Thoracic aorta (tissue), 2 donors: ENCODE measurements around the gene CHL1. TPM values are rescaled to one million over a fixed set of nuclear protein-coding genes. Genes with fewer than 3 reads are reported as not detected.

Experiments used
- ATAC-seq: fragments of 150-250 bp; one replicate; pipeline ENCODE4 v1.8.0; 2017; ENCODE audit warnings: low read depth; ENCODE audit not compliant: insufficient number of reproducible peaks, low FRiP score
- DNase-seq: peaks from one replicate; pipeline ENCODE4 v3.0.0-alpha.2; 2020; ENCODE audit warnings: low spot score
- H3K27ac ChIP-seq, 2 donors: fragments of 200-600 bp; sonication (generic); 1 replicate in 1 of 2; 2 replicates in 1 of 2; pipeline ENCODE4 v1.5.1; 2016; ENCODE audit warnings: mild to moderate bottlenecking in 2 of 2, moderate library complexity in 2 of 2
- H3K27me3 ChIP-seq: fragments of 200-600 bp; sonication (generic); replicated peaks from 2 replicates; pipeline ENCODE4 v1.6.0; 2016; ENCODE audit warnings: mild to moderate bottlenecking; ENCODE audit not compliant: insufficient read depth
- H3K36me3 ChIP-seq: fragments of 200-600 bp; sonication (generic); one replicate; pipeline ENCODE4 v1.5.1; 2016
- H3K4me1 ChIP-seq, 2 donors: fragments of 200-600 bp; sonication (generic); 1 replicate in 1 of 2; 2 replicates in 1 of 2; pipeline versions ENCODE4 v1.5.1 to v1.6.0; 2016; ENCODE audit warnings: low read depth in 2 of 2, mild to moderate bottlenecking in 1 of 2; ENCODE audit not compliant: control insufficient read depth in 1 of 2
- H3K4me3 ChIP-seq: fragments of 200-600 bp; sonication (generic); 2 replicates; pipeline ENCODE4 v1.5.1; 2016; ENCODE audit warnings: mild to moderate bottlenecking
- H3K9me3 ChIP-seq: fragments of 200-600 bp; sonication (generic); 2 replicates; pipeline ENCODE4 v1.5.1; 2016
- total RNA-seq, 2 donors: library from RNA; depleted of rRNA; stranded (reverse); fragments of >200 nt; gene quantifications; one replicate each; pipeline versions ENCODE4 v1.1.0 to v1.2.3, GENCODE V29; 2016
- TF ChIP-seq, protein P1 (sequence below): fragments of 200-600 bp; sonication (generic); IDR thresholded peaks from one replicate; pipeline ENCODE4 v1.5.1; 2019; ENCODE audit warnings: antibody characterized with exemption

The CHL1 gene
- total RNA-seq, 2 donors from 2014 or later: 2.0 to 7.5 TPM

DNA sequence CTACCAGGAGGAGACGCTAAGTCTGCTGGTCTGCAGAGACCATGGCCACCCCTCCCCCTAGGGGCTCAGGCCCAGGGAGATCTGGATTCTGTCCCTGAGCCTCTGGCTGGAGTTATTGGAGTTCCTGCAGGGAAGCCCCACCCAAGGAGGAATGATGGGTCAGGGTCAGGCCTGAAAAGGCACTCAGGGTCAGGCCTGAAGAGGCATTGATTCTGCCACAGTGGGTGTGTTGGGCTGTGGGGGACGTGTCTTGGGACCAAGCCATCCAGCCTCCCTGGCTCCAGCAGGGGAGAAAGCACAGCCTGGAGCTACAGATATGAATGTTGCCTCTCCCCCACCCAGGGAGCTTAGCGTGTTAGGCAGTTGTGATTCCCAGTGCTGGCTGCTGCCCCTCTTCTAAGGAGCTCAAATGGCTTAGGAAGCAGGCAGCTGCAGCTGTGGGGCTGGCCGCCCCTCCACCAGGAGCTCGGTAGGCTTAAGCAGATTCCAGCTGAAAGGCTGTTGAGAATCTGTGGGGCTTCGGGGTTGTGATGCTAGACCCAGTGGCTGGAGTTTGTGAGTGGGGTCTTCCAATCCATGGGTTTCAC, 176.7 kb downstream of the CHL1 start:
- TF ChIP-seq, protein P1, sequence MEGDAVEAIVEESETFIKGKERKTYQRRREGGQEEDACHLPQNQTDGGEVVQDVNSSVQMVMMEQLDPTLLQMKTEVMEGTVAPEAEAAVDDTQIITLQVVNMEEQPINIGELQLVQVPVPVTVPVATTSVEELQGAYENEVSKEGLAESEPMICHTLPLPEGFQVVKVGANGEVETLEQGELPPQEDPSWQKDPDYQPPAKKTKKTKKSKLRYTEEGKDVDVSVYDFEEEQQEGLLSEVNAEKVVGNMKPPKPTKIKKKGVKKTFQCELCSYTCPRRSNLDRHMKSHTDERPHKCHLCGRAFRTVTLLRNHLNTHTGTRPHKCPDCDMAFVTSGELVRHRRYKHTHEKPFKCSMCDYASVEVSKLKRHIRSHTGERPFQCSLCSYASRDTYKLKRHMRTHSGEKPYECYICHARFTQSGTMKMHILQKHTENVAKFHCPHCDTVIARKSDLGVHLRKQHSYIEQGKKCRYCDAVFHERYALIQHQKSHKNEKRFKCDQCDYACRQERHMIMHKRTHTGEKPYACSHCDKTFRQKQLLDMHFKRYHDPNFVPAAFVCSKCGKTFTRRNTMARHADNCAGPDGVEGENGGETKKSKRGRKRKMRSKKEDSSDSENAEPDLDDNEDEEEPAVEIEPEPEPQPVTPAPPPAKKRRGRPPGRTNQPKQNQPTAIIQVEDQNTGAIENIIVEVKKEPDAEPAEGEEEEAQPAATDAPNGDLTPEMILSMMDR: no peak

GRCh38 chr3:374459-374858, 177.9 kb downstream of the CHL1 start:
- Histone ChIP-seq H3K27me3 (no peaks in the 10 kb centered on the region), H3K27ac (no peak overlapping the region), H3K36me3 (no peaks in the 10 kb centered on the region), H3K4me3 (no peak overlapping the region), H3K4me1 (no peaks in the 10 kb centered on the region), H3K9me3 (no peaks in the 10 kb centered on the region)
- ATAC-seq: no peak
- TF ChIP-seq, protein P1: no peak
- DNase-seq: no peak

More for the DNA sequence above, 176.7 kb downstream of the CHL1 start:
- ATAC-seq (no peak), DNase-seq (no peak)
- H3K9me3 ChIP-seq: no peaks in the 10 kb centered on the region
- no peaks in the 10 kb centered on the region for H3K27me3 ChIP-seq
- no peak overlapping the region for H3K27ac ChIP-seq
- no peaks in the 10 kb centered on the region for H3K36me3 ChIP-seq
- no peak overlapping the region for H3K4me3 ChIP-seq
- H3K4me1 ChIP-seq: no peaks in the 10 kb centered on the region

GRCh38 chr3:377158-377561, 180.6 kb downstream of the CHL1 start:
- Histone ChIP-seq H3K27me3 (no peaks in the 10 kb centered on the region), H3K4me3 (no peak overlapping the region), H3K27ac (no peak overlapping the region), H3K9me3 (no peaks in the 10 kb centered on the region), H3K4me1 (no peaks in the 10 kb centered on the region), H3K36me3 (no peaks in the 10 kb centered on the region)
- TF ChIP-seq, protein P1: no peak
- ATAC-seq (no peak), DNase-seq (no peak)

DNA sequence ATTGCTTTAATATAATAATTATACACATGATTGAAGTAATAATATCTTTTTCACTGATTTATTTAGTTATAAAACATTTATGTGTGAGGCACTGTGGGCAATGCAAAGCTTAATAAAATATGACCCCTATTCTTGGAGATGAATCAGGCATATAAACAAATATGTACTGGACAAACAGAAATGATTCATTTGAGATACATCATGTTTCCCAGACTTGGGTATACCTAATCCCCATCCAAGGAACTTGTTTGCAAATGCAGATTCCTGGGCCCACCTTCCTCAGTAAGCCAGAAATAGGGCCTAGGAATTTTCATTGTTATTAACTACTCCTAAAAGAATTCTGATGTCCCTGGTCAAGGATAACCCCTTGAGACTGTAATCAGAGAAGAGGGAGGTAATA, 184.2 kb downstream of the CHL1 start:
- ATAC-seq: no peak
- TF ChIP-seq, protein P1: no peak
- Histone ChIP-seq H3K9me3 (no peaks in the 10 kb centered on the region), H3K4me1 (no peaks in the 10 kb centered on the region), H3K4me3 (no peak overlapping the region), H3K27ac (no peak overlapping the region), H3K36me3 (no peaks in the 10 kb centered on the region), H3K27me3 (no peaks in the 10 kb centered on the region)
- DNase-seq: no peak

DNA sequence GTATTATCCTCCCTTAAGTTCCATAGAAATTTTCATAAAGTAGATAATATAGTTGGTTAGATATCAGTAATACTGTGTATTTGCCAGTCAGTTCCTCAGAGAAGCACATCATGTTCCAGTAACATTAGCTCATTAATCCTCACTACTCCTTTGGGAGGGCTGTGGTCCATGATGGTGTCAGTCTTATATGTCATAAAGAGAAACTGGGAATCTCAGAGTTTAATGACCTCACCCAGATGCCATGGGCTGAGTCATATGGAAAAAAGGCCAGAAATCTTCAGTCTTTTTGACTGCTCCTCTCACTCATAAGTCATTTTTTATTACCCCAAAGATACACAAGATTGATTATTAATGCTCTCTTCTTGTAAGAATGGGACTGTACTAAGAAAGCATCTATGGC, 188.6 kb downstream of the CHL1 start:
- H3K4me3 ChIP-seq: no peak overlapping the region
- H3K9me3 ChIP-seq: no peaks in the 10 kb centered on the region
- no peaks in the 10 kb centered on the region for H3K4me1 ChIP-seq
- H3K36me3 ChIP-seq: no peaks in the 10 kb centered on the region
- TF ChIP-seq, protein P1: no peak
- no peaks in the 10 kb centered on the region for H3K27me3 ChIP-seq
- ATAC-seq: no peak
- DNase-seq: no peak
- H3K27ac ChIP-seq: no peak overlapping the region
